PC-3 (cell line): ENCODE measurements around the gene SSU72. TPM values are rescaled to one million over a fixed set of nuclear protein-coding genes. Genes with fewer than 3 reads are reported as not detected.

Source experiments
- ATAC-seq: fragments of 200-7000 bp; cut with Tn5 transposase; 2 replicates; pipeline ENCODE4 v1.9.1; 2020; ENCODE audit warnings: mild to moderate bottlenecking, moderate library complexity
- BruUV-seq: library from RNA; stranded (reverse); fragments of 400-500 nt; replicated peaks from 2 replicates; lab custom pipeline; 2021; lab: Mats Ljungman, UMichigan
- CTCF ChIA-PET: fragments of 300-600 bp; sonication (Branson Sonifier 250); formaldehyde crosslinking; loops from one replicate; lab custom pipeline; 2022; ENCODE audit warnings: antibody characterized with exemption; lab: Charles Lee
- POLR2A ChIA-PET: fragments of 300-600 bp; sonication (Branson Sonifier 250); formaldehyde crosslinking; loops from one replicate; lab custom pipeline; 2022; ENCODE audit warnings: antibody characterized with exemption; ENCODE audit not compliant: unreplicated experiment; lab: Charles Lee
- DNase-seq: peaks from one replicate; pipeline ENCODE4 v3.0.0-alpha.2; 2015
- H2AFZ ChIP-seq: fragments of 300-600 bp; sonication (generic); 2 replicates; pipeline ENCODE4 v1.6.0; 2016; ENCODE audit warnings: antibody characterized with exemption, low read length
- H3F3A ChIP-seq: fragments of 300-600 bp; sonication (generic); one replicate; pipeline ENCODE4 v1.6.0; 2017; ENCODE audit warnings: antibody characterized with exemption, low read length, control low read depth, mild to moderate bottlenecking; ENCODE audit not compliant: unreplicated experiment
- H3K27ac ChIP-seq: fragments of 300-600 bp; sonication (generic); 2 replicates; pipeline ENCODE4 v1.5.1; 2016; ENCODE audit warnings: mild to moderate bottlenecking, low read length
- H3K27me3 ChIP-seq: fragments of 300-600 bp; sonication (generic); 2 replicates; pipeline ENCODE4 v1.6.1; 2016; ENCODE audit warnings: low read length, mixed read lengths
- H3K36me3 ChIP-seq: fragments of 300-600 bp; sonication (generic); 2 replicates; pipeline ENCODE4 v1.6.1; 2016; ENCODE audit warnings: low read depth, mixed run types, low read length, mixed read lengths
- H3K4me1 ChIP-seq: fragments of 300-600 bp; sonication (generic); 2 replicates; pipeline ENCODE4 v1.5.1; 2016; ENCODE audit warnings: low read length; ENCODE audit not compliant: insufficient read depth
- H3K4me2 ChIP-seq: fragments of 300-600 bp; sonication (generic); 2 replicates; pipeline ENCODE4 v1.6.0; 2016; ENCODE audit warnings: low read length
- H3K4me3 ChIP-seq: fragments of 300-600 bp; sonication (generic); 2 replicates; pipeline ENCODE4 v1.5.1; 2016; ENCODE audit warnings: mild to moderate bottlenecking, low read length, mixed read lengths
- H3K79me2 ChIP-seq: fragments of 300-600 bp; sonication (generic); 2 replicates; pipeline ENCODE4 v1.6.1; 2017; ENCODE audit warnings: low read length, mixed read lengths
- H3K9ac ChIP-seq: fragments of 300-600 bp; sonication (generic); 2 replicates; pipeline ENCODE4 v1.6.0; 2016; ENCODE audit warnings: mild to moderate bottlenecking, low read length
- H3K9me2 ChIP-seq: fragments of 300-600 bp; sonication (generic); replicated peaks from 2 replicates; pipeline ENCODE4 v1.6.1; 2016; ENCODE audit warnings: mixed run types, low read length, mixed read lengths
- H3K9me3 ChIP-seq: fragments of 300-600 bp; sonication (generic); 2 replicates; pipeline ENCODE4 v1.6.1; 2016; ENCODE audit warnings: low read length, mixed read lengths
- H4K20me1 ChIP-seq: fragments of 300-600 bp; sonication (generic); 2 replicates; pipeline ENCODE4 v1.6.1; 2016; ENCODE audit warnings: low read length, mixed read lengths
- EZH2 ChIP-seq: fragments of 300-600 bp; sonication (generic); IDR thresholded peaks from one replicate; pipeline ENCODE4 v1.6.1; 2017; ENCODE audit warnings: antibody characterized with exemption, mild to moderate bottlenecking, low read length; ENCODE audit not compliant: unreplicated experiment
- EZH2phosphoT487 ChIP-seq: fragments of 300-600 bp; sonication (generic); IDR thresholded peaks from 2 replicates; pipeline ENCODE4 v1.6.1; 2018; ENCODE audit warnings: mild to moderate bottlenecking, antibody characterized with exemption, low read length, borderline replicate concordance
- intact Hi-C: fragments of 100-400 bp; cut with micrococcal nuclease; formaldehyde crosslinking; loops from 2 replicates; pipeline ENCODE4 v1.9.0; 2023
- total RNA-seq: library from RNA; depleted of rRNA; stranded (reverse); fragments of >200 nt; gene quantifications from 2 replicates; pipeline ENCODE4 v1.2.3, GENCODE V29; 2014
- TF ChIP-seq, protein P1 (sequence below): fragments of 300-600 bp; sonication (generic); conservative IDR thresholded peaks from 2 replicates; pipeline ENCODE4 v1.5.1; 2017; ENCODE audit warnings: antibody characterized with exemption, low read depth, mild to moderate bottlenecking, low read length

Gene SSU72
- total RNA-seq, 1 experiment from 2014 or later = 283 TPM

DNA sequence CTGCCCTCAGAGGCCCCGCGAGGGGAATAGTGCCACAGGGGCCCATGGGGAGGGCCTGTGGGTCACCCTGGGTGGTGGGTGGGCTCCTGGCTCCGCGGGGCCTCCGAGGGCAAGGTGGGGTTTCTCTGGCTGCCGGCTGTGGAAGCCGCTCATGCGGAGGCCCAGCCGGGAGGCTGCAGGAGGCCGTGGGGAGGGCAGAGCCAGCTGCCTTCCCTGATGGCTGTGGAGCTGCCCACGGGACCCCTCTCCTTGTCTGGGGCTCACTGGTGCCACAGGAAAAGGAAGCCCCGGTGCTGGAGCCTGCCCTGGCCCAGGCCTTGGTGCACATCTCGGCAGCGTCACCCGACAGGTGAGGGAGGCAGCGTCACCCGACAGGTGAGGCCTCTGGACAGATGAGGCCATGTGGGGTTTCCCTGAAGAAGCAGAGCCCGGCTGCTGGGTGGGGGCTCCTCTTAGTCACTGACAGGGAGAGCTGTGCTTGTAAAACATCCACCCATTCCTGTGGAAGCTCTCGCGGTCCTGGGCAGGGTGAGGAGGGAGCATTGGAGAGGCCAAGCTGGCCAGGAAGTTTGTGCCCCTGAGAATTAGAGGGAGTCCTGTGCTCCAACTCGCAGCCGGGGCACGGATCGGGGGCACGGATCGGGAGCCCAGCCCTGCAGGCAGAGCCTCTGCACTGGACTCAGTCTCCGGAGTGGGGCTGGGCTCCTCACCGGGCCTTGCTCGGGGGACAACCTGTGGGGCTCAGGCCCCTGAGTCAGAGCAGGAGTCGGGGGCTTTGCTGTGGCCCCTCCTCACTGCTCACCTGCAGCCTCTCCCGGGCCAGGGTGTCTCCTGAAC, 46.7 kb upstream of the SSU72 start:
- DNase-seq = no peak
- POLR2A ChIA-PET = no interaction called here
- intact Hi-C loops = no loop called here
- Histone ChIP-seq H3K27me3 (no peaks in the 10 kb centered on the region), H3K79me2 (peaks cover 18% of the 10 kb centered on the region), H3K4me2 (no peak overlapping the region), H2AFZ (no peak overlapping the region), H3K9me2 (no peaks in the 10 kb centered on the region), H3F3A (no peaks in the 10 kb centered on the region), H3K4me3 (no peak overlapping the region), H3K36me3 (no peaks in the 10 kb centered on the region; the same call in 1 of the 2 replicates), H3K4me1 (peaks cover 12% of the 10 kb centered on the region), H4K20me1 (peaks cover 16% of the 10 kb centered on the region; the same call in 1 of the 2 replicates), H3K9me3 (no peaks in the 10 kb centered on the region), H3K9ac (no peak overlapping the region), H3K27ac (no peak overlapping the region)
- no peak for ATAC-seq
- TF ChIP-seq EZH2 (no peak), EZH2phosphoT487 (no peak)
- BruUV-seq = no TSS peak
- CTCF ChIA-PET = no interaction called here

DNA sequence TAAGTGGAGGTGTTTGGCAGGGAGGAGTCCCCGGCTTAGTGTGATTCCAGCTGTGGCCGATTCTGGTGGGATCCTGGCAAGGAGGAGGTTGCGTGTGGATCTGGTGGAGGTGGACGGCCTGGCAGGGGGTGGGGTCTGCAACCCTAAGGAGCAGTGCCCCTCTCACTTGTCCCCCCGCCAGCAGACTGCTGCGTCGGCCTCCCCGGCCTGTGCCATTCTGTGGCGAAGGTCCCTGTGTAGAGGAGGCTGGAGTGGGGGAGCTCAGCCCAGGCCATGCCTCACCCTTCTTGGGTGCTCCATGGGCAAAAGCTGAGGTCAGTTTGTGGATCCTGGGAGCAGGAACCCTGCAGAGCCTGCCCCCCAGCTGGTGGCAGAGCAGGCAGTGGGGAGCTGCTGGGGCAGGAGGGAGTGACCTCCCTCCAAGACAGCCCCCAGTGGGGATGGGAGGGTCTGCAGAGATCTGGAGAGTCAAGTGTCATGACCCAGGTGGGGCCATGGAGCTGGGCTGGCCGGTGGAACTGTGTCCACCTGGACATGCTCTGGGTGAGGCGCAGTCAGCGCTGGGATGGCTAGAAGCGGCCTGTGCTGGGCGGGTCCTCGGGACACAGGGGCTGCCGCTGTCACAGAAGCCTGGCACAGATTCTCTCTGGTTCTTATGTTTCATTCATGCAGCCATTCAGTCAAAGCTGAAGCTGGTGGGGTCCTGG, 45.9 kb upstream of the SSU72 start:
- H3K9me3 ChIP-seq = no peaks in the 10 kb centered on the region
- no peaks in the 10 kb centered on the region for H3F3A ChIP-seq
- H3K27me3 ChIP-seq = no peaks in the 10 kb centered on the region
- ChIA-PET POLR2A (no interaction called here), CTCF (no interaction called here)
- H2AFZ ChIP-seq = no peak overlapping the region
- BruUV-seq = no TSS peak
- H3K27ac ChIP-seq = no peak overlapping the region
- H3K4me1 ChIP-seq = peaks cover 12% of the 10 kb centered on the region
- TF ChIP-seq EZH2 = no peak
- no peak overlapping the region for H3K4me3 ChIP-seq
- H3K9me2 ChIP-seq = no peaks in the 10 kb centered on the region
- no peak overlapping the region for H3K4me2 ChIP-seq
- H4K20me1 ChIP-seq = peaks cover 16% of the 10 kb centered on the region; the same call in 1 of the 2 replicates
- no peak for ATAC-seq
- H3K79me2 ChIP-seq = peaks cover 20% of the 10 kb centered on the region
- no peaks in the 10 kb centered on the region; the same call in 1 of the 2 replicates for H3K36me3 ChIP-seq
- H3K9ac ChIP-seq = no peak overlapping the region
- DNase-seq = no peak
- intact Hi-C loops = no loop called here

GRCh38 chr1:1619917-1620361, 45.3 kb upstream of the SSU72 start:
- Histone ChIP-seq H2AFZ (no peak overlapping the region), H3K4me2 (no peak overlapping the region), H3F3A (no peaks in the 10 kb centered on the region), H3K27ac (no peak overlapping the region), H3K4me1 (peaks cover 12% of the 10 kb centered on the region), H3K9ac (no peak overlapping the region), H3K27me3 (no peaks in the 10 kb centered on the region), H3K9me2 (no peaks in the 10 kb centered on the region), H3K36me3 (no peaks in the 10 kb centered on the region; the same call in 1 of the 2 replicates), H4K20me1 (peaks cover 16% of the 10 kb centered on the region; the same call in 1 of the 2 replicates), H3K79me2 (peaks cover 21% of the 10 kb centered on the region), H3K9me3 (no peaks in the 10 kb centered on the region), H3K4me3 (no peak overlapping the region)
- BruUV-seq = no TSS peak
- POLR2A ChIA-PET = no interaction called here
- TF ChIP-seq EZH2 = no peak
- TF ChIP-seq EZH2phosphoT487 = no peak
- TF ChIP-seq, protein P1, sequence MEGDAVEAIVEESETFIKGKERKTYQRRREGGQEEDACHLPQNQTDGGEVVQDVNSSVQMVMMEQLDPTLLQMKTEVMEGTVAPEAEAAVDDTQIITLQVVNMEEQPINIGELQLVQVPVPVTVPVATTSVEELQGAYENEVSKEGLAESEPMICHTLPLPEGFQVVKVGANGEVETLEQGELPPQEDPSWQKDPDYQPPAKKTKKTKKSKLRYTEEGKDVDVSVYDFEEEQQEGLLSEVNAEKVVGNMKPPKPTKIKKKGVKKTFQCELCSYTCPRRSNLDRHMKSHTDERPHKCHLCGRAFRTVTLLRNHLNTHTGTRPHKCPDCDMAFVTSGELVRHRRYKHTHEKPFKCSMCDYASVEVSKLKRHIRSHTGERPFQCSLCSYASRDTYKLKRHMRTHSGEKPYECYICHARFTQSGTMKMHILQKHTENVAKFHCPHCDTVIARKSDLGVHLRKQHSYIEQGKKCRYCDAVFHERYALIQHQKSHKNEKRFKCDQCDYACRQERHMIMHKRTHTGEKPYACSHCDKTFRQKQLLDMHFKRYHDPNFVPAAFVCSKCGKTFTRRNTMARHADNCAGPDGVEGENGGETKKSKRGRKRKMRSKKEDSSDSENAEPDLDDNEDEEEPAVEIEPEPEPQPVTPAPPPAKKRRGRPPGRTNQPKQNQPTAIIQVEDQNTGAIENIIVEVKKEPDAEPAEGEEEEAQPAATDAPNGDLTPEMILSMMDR = peak; percentile 79
- no peak for ATAC-seq
- CTCF ChIA-PET = no interaction called here
- intact Hi-C loops = loop anchor here (10.0 kb wide), 1 partner anchor 555 kb away; no protein-coding TSS in a partner anchor
- peak; percentile 41 for DNase-seq
